Measurements from ENCODE around the gene SNORC.

DNA sequence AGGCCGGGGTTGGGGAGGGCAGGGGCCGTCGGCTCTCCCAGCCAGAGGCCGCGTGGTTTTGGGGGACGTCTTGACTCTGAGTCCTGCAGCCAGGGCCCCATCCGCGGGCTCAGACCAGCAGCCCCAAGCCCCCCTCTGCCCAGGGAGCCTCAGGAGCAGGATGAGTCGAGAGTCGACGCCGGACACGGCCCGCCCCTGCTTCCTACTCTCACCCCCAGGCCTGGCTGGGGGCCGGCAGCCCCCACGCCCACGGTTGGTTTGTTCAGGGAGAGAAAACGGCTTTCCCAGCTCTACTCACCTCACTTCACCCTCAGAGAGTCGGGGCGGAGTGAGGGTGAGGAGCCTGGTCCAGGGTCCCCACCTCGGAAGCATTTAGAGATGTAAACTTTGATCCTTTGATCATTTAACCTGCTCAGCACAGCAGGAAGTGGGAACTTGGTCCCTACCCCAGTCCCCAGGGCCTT is 6.9 kb downstream of the SNORC start:
- no peak for TF ChIP-seq EZH2phosphoT487 (IDR thresholded peaks at IDR 0.05; ENCODE audit: low read depth, severe bottlenecking, unreplicated experiment)
- TF ChIP-seq, protein P1, sequence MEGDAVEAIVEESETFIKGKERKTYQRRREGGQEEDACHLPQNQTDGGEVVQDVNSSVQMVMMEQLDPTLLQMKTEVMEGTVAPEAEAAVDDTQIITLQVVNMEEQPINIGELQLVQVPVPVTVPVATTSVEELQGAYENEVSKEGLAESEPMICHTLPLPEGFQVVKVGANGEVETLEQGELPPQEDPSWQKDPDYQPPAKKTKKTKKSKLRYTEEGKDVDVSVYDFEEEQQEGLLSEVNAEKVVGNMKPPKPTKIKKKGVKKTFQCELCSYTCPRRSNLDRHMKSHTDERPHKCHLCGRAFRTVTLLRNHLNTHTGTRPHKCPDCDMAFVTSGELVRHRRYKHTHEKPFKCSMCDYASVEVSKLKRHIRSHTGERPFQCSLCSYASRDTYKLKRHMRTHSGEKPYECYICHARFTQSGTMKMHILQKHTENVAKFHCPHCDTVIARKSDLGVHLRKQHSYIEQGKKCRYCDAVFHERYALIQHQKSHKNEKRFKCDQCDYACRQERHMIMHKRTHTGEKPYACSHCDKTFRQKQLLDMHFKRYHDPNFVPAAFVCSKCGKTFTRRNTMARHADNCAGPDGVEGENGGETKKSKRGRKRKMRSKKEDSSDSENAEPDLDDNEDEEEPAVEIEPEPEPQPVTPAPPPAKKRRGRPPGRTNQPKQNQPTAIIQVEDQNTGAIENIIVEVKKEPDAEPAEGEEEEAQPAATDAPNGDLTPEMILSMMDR (IDR thresholded peaks at IDR 0.05; ENCODE audit: poor library complexity): no peak
